Measurements from ENCODE around the gene DENND5A.
"Not testable (repeated sequence)": the region's sequence is repeated elsewhere in the genome, so short reads cannot be mapped to it uniquely, and the experiment has no call there.

Gene DENND5A

DNA sequence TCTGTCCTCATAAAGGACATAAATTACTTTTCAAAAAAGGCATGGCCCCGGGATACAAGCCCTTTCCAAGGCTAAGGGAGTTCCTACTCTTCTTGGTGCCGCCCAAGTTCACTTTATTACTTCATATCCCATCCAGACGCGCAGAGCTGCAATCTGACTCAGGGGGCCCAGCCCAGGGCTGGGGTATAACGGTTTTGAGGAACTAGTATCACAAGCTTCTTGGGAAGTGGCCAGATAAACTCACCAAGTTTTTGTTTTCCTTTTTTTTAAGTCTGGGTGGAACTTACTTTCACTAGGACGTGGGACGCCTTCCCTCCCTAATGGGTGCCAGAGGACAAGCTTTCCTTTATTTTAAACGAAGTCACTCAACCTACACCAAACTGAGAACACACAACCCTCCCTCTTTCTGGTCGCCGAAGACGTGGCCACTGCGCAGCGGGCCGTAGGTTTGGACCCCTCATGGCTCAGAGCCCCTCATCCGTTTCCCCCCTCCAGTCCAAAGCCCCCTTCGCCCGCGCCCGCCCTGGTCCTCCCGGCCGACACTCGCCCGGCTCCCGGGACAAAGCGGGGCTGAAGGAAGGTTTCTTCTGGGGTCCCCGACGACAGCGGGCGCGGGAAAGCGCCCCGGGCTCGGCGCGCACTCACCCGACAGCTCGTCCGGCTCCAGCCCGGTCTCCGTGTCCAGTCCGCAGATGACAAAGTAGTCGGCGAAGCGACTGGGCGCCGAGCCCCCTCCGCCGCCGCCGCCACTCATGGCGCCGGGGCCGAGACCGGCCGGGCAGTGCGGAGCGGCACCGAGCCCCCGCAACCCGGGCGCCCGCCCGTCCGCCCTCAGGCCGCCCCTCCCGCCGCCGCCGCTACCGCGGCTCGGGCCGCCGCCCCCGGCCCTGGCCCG is 587 bp downstream of the DENND5A start:
- peak; percentile 72 for DNase-seq (ENCODE audit: low spot score)

GRCh38 chr11:9263840-9264315 is 1.3 kb downstream of the DENND5A start:
- peak; percentile 61 for DNase-seq (ENCODE audit: low spot score)

DNA sequence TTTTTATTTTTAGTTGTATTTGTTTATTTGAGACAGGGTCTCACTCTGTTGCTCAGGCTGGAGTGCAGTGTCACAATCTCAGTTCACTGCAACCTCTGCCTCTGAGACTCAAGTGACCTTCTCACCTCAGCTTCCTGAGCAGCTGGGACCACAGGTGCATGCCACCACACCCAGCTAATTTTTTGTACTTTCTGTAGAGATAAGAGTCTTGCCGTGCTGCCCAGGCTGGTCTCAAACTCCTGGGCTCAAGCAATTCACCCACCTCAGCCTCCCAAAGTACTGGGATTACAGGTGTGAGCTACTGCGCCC is 4.4 kb downstream of the DENND5A start:
- not testable (repeated sequence) for DNase-seq (ENCODE audit: low spot score)

GRCh38 chr11:9259981-9260837 is 4.9 kb downstream of the DENND5A start:
- DNase-seq (ENCODE audit: low spot score), result no peak

- not testable (repeated sequence) for DNase-seq (ENCODE audit: low spot score)
Observed at GRCh38 chr11:9258279-9258678, 6.9 kb downstream of the DENND5A start.

- no peak for DNase-seq (ENCODE audit: low spot score)
Observed at GRCh38 chr11:9254416-9254815, 10.7 kb downstream of the DENND5A start.

DNA sequence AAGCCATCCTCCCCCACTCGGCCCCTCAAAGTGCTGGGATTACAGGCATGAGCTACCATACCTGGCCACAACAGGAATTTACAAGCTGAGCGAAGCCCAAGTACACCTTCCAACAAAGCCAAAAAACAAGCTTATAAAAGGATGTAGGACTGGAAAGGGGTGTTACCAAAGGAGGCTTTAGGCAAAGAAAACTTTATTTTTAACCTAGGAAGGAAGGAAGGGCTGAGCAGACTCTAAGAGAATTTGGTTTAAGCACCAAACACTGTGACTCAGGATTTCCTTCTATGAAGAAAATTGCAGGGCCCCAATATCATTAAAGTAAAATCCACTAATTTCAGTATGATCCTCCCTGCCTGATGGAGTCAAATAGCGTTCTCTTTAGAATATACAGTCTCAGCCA is 12.1 kb downstream of the DENND5A start:
- no peak for DNase-seq (ENCODE audit: low spot score)

- no peak for DNase-seq (ENCODE audit: low spot score)
Observed at GRCh38 chr11:9251311-9251710, 13.8 kb downstream of the DENND5A start.

GRCh38 chr11:9250139-9250582 is 15.0 kb downstream of the DENND5A start:
- no peak for DNase-seq (ENCODE audit: low spot score)

DNA sequence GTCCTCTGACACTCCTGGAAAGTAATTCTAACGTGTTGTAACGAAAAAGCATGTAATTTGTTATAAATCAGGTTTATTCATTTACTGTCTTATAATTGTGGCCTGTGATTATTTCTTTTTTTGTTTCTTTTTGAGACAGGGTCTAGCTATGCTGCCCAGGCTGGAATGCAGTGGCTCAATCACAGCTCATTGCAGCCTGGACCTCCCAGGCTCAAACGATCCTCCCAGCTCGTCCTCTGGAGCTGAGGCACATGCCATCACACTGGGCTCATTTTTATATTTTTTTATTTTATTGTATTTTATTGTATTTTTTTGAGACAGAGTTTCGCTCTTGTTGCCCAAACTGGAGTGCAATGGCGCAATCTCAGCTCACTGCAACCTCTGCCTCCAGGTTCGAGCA is 15.9 kb downstream of the DENND5A start:
- DNase-seq (ENCODE audit: low spot score), result no peak

DNA sequence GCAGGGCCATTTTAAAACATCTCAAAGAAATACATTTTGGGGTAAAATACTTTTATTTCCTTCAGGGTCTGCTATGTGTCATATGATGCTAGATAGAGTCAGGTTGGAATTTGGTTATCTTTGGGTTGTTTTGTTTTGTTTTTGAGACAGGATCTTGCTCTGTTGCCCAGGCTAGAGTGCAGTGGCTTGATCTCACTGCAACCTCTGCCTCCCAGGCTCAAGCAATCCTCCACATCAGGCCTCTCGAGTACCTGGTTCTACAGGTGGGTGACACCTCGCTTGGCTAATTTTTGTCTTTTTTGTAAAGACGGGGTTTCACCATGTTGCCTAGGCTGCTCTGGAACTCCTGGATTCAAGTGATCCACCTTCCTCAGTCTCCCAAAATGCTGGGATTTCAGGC is 17.3 kb downstream of the DENND5A start:
- DNase-seq (ENCODE audit: low spot score), result no peak

DNA sequence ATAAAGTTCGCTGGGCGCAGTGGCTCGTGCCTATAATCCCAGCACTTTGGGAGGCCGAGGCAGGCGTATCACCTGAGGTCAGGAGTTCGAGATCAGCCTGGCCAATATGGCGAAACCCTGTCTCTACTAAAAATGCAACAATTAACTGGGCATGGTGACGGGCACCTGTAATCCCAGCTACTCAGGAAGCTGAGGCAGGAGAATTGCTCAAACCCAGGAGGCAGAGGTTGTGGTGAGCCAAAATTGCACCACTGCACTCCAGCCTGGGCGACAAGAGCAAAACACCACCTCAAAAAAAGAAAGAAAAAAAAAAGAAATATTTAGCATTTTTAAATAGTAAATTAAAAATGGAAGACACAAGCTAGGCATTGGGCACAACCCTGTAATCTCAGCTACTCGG is 28.9 kb downstream of the DENND5A start:
- not testable (repeated sequence) for DNase-seq (ENCODE audit: low spot score)

- no peak for DNase-seq (ENCODE audit: low spot score)
Observed at GRCh38 chr11:9232482-9232881, 32.7 kb downstream of the DENND5A start.

GRCh38 chr11:9231848-9232177 is 33.3 kb downstream of the DENND5A start:
- no peak for DNase-seq (ENCODE audit: low spot score)

DNA sequence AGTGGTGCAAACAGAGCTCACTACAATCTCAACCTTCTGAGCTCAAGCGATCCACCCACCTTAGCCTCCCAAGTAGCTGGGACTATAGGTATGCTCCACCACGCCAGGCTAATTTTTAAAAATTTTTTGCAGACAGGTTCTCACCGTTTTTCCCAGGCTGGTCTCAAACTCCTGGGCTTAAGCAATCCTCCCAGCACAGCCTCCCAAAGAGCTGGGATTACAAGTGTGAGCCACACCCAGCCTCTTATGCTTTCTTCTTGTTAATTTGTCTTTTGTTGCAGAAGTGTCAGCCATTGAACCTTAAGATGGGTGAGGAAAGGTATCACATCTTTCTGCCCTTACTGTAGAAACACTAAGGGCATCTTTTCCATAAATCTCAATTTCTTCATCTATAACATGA is 34.9 kb downstream of the DENND5A start:
- DNase-seq (ENCODE audit: low spot score), result no peak

DNA sequence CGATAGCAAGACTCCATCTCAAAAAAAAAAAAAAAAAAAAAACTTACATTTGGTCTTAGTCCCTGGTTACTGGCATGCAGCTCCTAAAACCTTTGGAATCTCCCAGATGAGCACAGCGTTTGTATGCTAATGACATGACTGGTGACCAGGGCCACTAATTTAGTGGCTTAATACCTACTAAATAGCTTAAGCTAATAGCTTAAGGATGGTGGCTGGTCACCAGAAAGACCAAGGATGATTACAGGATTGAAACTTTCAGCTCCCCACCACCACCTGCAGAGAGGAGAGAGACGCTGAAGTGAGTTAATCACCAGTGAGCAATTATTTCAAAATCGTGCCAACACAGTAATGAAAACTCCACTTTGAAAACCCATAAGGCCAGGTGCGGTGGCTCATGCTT is 37.1 kb downstream of the DENND5A start:
- DNase-seq (ENCODE audit: low spot score), result peak; percentile 38

DNA sequence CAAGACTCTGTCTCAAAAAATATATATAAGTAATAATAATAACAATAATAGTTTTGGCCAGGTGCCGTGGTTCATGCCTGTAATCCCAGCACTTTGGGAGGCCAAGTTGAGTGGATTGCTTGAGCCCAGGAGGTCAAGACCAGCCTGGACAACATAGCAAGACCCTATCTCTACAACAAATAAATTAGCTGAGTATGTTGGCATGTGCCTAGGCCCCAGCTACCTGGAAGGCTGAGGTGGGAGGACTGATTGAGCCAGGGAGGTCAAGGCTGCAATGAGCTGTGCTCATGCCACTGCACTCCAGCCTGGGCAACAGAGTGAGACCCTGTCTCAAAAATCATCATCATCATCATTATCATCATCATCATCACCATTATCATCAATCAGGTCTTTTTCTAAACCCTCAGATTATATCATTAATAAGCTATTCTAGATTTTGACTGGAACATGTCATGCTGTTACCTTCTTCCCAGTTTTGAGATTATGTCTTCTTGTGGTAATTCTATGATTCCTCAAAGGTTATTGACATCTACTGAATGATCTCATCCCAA is 39.3 kb downstream of the DENND5A start:
- DNase-seq (ENCODE audit: low spot score), result no peak

DNA sequence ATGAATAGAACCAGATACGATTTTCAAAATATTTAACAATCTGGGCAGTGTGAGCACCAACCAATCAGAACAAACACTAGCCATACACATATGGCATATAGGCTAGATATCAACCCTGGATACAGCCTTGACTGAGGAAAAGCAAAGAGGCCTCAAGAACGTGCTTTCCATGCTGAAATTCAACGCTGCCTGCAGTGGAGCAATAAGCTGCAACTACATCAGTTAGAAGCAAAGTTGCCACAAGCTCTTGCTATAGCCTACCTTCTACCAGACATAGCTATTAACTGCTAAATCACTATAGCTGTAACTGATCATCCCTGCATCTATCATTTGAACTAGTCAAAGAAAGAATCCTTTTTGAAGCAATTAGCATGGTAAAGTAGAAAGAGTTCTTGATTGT is 42.5 kb downstream of the DENND5A start:
- DNase-seq (ENCODE audit: low spot score), result no peak

GRCh38 chr11:9220853-9221252 is 44.3 kb downstream of the DENND5A start:
- DNase-seq (ENCODE audit: low spot score), result not testable (repeated sequence)

DNA sequence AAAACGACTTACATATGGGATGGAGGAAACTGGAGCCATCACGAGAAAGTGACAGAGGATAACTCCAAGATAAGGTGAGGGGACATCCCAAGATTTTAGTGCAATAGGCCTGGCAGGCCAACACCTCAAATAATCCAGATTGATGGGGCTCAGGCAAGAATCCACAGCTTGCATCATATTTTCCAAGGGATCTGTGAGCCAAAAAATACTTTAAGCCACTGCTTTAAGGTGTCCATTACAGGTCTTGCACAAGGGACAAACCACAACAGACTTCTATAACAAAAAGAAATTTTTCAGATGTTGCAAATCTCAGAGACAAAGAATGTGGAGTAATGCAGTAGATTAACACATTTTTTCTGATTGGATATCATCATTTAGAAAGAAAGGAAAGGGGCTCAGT is 45.6 kb downstream of the DENND5A start:
- no peak for DNase-seq (ENCODE audit: low spot score)

- DNase-seq (ENCODE audit: low spot score), result no peak
Observed at GRCh38 chr11:9219115-9219514, 46.0 kb downstream of the DENND5A start.

- no peak for DNase-seq (ENCODE audit: low spot score)
Observed at GRCh38 chr11:9214765-9215164, 50.4 kb downstream of the DENND5A start.

- no peak for DNase-seq (ENCODE audit: low spot score)
Observed at GRCh38 chr11:9211322-9211721, 53.8 kb downstream of the DENND5A start.

Data from kidney tubule cell (primary cell).